Embryonic facial prominence (tissue), 1 donor: ENCODE measurements around the gene MORC4.
"Not testable (repeated sequence)": the region's sequence is repeated elsewhere in the genome, so short reads cannot be mapped to it uniquely, and the experiment has no call there.

Experiments
- DNase-seq: peaks from one replicate; pipeline ENCODE4 v3.0.0-alpha.2; 2016; ENCODE audit errors: extremely low spot score

Gene MORC4

DNA sequence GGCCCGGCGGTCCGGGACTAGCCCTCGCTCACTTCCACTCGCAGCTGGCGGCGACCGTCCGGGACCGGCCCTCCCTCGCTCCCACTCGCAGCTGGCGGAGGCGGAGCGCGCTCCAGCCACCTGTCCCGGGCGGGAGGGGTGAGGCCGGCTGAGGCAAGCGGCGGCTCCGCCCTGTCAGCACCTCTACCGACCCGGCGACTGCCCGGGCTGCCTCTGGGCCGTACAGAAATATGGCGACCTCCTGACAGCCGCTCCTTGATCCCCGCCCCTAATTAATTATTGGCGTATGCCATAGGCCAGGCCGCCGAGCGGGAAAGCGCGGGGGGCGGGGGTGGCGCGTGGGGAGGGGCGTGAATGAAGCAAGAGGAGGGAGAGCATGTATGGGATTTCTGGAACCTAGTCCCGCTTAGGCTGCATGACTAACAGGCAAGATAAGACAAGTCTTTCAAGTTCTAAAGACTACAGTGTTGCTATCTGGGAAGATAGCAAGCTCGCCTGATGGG, at the start of gene MORC4:
Gene MORC4, minus strand, starts transcription at position 200 of the 503 bp plus-strand sequence. CDS start 243 bp downstream, outside the sequence.
- DNase-seq, result peak; percentile 23

DNA sequence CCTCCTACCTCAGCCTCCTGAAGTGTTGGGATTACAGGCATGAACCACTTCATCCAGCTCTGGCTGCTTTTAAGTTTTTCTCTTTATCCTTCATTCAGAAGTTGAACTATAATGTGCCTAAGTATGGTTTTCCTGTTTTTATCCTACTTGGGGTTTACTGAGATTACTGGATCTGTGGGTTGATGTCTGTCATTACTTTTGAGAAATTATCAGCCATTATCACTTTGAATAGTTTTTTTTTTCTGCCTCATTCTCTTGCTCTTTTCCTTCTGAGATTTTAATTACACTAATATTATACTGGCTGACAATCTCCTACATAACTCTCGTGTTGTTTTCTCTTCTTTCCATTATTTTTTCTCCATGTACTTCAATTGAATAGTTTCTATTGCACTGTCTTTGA, 47.6 kb upstream of the MORC4 start:
- no peak for DNase-seq

DNA sequence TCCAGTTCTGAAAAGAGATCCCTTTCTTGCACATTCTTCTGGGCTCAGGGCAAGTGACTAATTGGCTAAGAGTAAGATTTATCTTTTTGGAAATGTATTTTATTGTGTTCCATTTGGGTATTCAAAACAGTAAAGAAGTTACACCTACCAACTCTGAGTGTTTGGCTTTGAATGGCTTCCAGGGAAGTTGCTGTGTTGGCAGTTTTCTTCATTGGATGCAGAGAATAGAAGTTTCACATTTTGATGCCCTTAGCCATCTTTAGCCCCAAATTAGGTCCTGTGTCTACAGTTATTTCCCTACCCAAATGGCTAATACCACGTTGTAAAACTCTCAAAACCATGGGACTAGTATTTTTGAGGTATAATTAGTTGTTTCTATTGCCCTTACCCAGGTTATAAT, 29.7 kb upstream of the MORC4 start:
- DNase-seq, result no peak

DNA sequence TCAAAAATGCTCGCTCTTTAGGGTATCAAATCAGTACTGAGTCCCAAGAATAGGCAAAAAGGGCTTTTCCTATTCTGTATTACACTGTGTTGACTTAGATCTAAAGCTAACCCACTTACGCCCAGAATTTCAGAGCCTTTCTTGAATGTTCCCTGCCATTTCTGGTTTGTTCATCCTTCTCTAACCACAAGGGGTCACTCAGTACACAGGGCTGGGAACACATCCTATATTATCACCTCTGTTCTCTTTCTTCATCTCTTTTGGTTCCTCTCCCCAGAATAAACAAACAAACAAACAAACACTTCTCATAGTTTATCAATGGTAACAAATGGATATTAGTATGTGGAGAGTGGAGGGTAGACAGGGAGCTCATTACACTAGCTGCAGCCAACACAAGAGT, 25.5 kb upstream of the MORC4 start:
- DNase-seq, result no peak

DNA sequence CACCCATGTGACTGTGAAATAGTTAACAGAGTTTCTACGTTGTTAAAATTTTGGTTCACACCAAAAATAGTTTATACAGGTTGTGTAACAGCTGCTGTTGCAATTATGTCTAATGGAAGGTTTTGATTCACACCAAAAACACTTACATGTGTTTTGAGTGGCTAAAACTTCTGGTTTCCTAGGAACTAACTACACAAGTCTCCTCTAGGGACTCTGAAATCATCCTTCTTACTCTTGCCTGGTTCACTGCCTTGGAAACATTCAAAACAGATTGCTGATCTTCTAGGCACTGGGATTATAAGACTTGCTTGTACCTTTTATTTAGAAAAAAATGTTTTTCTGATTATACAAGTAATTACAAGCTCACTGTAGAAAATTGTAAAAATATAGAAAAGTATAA, 14.9 kb upstream of the MORC4 start:
- no peak for DNase-seq

DNA sequence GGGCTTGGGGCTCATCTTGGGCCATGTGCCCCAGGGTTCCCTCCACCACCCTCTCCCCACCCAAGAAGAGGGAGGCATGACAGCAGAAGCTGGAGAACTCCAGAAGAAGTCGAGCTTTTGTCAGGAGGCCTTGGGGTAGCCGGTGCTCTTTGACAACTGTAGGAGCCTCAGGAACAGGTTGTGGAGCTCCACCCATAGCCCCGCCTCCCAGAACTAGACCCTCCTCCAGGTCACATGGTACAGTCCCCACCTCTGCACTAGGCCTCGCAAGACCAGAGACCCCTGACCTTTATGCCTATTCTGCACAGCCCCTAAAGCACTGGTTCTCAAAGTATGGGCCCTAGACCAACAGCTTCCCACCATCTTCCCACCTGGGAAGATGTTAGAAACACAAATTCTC, 8.0 kb upstream of the MORC4 start:
- no peak for DNase-seq

DNA sequence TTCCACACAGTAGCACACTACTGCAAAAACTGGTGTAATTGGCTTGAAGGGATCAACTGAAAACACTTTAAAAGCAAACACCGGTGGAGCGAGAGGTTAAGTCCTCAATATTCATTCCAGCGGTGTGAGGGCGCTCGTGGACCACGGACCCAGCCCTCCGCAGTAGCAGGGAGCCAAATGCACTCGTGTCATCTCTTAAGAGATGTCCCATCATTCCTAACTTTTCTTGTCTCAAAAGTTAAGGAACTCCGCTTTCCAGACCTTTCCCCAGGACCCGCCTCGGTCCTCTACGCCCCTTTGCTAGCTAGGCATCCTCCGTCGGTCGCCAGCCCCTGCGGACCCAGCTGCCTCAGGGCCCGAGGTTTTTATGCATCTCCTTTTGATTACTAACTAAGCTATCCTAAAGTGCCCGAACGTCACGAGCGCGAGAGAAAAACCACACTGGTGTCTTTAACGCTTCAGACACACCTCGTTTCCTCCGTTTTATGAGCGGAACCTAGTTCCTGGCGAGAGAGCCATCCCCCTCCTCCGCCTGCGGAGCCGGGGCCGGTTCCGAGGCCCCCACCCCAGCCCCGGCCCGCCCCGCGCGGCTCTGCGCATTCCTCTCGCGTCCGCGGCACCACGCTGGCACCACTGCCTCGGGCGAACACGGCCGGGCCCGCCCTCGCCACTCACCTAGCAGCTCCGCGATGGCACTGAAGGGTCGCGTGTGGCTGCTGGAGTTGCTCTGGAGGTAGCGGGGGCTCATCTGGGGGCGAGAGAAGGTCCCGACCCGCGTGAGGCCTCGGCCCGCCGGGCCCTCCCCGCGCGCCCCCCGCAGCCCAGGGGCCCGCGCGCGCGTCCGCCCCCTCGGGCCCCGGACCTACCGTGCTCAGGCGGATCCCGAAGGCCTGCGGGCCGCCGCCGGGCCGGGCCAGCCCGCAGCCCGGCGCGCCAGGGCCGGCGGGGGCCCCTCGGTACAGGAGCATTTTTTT, 723 bp downstream of the MORC4 start:
- DNase-seq, result no peak

DNA sequence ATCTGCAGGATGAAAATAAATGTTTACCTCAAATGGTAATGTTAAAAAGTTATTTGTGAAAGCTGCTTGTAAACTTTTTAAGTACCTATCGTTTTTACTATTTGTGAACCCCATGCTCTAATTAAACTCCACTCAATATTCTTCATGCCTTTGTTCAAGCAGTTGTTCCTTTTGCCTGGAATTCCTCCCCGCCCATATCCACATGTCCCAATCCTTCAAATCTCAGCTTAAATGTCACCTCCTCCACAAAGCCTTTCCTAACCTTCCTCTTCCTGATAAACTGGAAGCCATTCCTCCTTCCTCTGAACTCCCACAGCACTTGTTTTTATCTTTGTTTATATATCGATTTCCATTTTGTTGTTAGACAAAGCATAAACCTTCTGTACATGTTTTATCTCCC, 2.4 kb downstream of the MORC4 start:
- no peak for DNase-seq

DNA sequence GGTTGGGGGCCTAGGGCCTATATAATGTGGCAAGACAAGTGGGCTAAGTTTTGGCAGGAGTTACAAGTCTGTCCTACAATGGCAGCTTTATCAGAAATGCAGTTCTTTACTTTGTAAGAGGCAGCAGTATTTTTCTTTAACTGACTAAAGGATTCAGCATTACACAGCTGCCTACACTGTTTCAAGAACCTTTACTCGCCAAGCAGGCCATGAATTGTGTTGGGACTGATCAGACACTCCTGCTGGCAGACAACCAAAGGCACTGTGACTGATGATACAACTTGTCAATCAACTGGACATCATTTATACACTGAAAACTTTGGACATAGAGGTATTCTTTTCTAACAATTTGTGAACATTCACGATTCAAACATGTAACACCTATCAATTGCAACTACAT, 4.3 kb downstream of the MORC4 start:
- no peak for DNase-seq

DNA sequence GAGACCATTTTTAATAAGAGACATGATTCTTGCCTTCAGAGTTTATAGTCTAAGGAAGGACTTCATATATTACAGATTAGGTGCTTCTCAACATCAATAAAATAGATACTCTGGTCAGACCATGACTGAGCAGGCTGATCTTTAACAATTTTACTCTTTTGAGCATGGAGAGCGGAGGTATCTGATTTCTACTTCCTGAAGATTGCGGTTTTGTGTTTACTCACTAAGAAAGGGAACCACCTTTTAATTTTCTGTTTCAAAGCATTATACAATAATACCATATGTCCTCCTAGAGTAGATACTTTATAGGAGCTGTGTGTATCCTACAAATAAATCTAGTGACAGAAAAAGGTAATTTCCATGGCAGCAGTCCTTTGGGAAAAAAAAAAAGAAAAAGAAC, 12.5 kb downstream of the MORC4 start:
- DNase-seq, result no peak

DNA sequence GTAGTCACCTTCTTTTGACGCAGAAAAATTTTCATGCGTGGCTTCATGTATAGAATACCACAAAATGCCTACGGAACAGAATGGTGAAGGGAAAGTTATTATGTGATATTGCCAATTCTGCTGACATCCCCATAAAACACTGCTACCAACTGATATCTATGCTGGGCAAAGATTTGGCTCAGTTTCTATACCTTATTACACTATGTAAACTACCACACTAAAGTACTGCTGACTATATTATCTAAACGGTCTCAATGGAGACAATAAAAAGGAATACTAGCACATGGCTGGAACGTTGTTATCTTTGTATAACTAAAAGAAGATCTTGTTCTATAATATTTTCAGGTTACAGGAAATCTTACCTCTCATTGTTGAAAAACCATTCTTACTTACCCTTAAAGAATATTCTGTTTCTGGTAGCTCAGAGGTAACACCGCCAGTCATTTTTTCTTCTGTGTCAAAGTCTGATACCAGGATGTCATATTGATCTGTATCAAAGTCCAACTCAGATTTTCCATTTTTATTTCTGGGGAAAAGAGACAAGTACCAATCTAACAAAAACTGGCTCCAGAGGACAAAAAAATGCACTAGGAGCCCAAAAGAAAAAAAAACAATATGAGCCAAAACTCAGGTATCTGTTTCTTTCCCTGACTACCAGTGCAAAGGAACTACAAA, 18.9 kb downstream of the MORC4 start:
- DNase-seq, result no peak

DNA sequence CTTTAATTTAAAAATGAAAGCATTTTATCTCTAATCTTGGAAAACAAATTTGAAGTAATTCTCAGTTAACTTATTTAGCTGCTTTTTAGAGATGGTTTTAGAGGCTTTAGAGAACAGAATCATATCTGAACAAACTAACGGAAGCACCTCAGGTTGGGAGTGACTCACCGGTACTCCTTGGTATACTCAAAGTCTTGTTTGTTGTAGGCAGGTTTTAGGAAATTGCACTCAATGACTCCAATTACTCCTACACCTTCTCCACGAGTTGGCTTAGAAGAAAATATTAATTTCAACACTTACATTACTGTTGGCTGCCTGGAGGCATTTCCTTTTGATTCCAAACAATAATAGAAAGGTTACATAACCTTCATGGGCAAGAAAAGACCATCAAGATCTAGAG, 23.6 kb downstream of the MORC4 start:
- no peak for DNase-seq

DNA sequence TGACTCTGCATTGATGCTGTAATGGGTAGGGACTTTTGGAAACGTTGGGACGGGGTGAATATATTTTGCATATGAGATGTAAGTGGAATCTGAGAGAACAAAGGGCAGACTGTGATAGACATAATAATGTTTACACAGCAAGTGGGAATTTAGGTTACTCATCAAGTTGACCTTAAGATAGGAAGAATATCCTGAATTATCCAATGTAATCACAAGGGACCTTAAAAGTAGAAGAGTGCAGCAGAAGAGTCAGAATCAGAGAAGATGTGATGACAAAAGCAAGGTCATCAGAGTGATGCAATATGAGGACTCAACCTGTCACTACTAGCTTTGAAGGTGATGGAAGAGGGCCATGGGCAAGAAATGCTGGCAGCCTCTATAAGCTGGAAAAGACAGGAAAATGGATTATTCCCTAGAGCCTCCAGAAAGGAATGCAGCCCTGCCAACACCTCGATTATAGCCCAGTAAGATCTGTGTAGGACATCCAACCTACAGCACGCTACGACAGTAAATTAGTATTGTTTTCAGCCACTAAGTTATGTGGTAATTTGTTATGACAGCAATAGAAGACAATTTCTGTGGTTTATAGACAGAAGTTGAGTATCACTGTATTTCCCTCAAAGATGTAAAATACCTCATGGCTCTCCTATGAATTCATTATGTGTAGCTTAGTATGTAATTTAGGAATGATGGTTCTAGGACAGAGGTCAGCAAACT, 26.4 kb downstream of the MORC4 start:
- DNase-seq, result no peak

DNA sequence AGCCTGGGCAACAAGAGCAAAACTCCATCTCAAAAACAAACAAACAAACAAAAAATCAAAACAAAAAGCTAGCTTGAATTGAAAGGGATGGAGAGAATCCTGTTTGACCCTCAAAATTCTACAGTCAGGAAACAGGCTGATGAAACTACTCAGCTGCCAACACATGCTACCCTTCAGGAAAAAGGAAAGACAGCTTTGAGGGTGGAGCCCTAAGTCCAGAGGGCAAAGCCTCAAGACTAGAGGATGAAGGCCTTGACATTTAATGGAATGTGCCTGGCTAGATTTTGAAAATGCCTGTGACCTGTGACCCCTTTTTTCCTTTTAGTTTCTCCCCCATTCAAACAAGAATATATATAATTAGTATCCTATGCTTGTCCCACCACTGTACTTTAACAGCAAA, 27.1 kb downstream of the MORC4 start:
- no peak for DNase-seq

DNA sequence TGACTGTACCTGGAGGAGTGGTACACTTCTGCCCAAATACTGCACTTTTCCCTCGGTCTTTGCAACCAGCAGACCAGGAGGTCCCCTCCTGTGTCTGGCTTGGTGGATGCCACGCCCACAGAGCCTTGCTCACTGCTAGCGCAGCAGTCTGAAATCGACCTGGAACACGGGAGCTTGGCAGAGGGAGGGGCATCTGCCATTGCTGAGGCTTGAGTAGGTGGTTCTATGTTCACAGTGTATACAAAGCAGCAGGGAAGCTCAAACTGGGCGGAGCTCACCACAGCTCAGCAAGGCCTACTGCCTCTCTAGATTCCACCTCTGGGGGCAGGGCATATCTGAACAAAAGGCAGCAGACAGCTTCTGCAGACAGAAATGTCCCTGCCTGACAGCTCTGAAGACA, 33.5 kb downstream of the MORC4 start:
- not testable (repeated sequence) for DNase-seq

DNA sequence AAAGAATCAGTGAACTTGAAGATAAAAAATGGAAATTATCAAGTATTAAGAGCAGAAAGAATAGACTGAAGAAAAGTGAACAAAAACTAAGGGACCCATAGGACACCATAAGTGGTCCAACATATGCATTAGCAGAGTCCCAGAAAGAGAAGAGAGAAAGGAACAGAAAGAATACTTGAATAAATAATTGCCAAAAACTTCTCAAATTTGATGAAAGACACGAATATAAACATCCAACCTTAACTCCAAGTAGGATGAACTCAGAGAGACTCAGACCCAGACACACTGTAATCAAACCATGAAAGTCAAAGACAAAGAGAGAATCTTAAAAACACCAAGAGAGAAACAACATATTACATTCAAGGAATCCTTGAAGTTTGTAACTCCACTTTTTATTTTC, 35.7 kb downstream of the MORC4 start:
- no peak for DNase-seq

DNA sequence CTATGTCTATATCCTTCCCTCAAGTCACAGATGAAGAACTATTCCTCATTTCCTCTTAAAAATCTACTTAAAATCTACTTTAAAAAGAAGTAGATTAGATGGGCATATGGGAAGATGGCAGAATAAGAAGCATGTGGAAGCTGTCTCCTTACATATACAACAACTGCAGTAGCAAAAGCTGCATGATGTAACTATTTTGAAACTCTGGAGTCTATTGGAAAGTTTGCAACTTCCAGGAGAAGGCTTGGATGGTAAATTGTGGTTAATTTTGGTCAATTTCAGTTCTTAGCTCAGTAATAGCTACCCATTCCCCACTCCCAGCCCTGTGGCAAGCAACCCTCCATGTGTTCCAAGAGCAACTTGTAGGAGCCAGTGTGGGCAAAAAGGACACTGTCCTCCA, 36.9 kb downstream of the MORC4 start:
- no peak for DNase-seq

DNA sequence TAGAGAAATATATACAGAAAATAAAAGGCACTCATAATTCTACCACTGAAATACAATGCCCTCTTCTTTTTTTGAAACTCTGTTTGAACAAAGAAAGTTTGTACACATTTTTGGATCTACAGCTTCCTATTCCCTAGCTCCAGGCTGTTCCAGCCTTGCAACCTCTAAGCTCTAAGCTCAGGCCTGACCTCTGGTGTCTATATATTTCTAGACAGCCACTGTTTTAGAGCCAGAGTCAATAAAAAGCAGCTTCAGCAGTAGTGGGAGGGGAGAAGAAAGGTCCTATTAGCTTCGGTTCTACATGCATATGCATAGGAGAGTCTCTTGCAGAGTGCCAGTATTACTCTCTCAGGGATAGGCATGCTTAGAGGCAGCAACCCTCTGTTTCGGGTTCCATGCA, 40.1 kb downstream of the MORC4 start:
- DNase-seq, result no peak

DNA sequence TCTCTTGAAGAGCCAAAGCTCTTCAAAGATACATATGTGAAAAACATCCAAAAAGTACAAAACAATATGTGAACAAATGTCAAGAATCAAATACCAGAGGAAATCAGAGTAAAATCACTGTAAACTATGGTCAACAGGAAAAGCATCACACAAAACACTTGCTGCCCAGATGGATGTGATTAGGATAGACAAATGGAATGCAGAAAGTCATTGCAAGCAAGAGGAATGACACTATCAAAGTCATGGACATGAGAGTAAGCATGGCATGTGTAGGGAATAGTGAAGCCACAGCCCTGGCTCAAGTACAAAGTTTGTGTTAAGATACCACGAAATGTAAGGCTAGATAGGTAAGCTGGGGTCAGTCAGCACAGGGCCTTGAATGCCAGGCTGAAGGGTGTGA, 42.2 kb downstream of the MORC4 start:
- DNase-seq, result no peak

DNA sequence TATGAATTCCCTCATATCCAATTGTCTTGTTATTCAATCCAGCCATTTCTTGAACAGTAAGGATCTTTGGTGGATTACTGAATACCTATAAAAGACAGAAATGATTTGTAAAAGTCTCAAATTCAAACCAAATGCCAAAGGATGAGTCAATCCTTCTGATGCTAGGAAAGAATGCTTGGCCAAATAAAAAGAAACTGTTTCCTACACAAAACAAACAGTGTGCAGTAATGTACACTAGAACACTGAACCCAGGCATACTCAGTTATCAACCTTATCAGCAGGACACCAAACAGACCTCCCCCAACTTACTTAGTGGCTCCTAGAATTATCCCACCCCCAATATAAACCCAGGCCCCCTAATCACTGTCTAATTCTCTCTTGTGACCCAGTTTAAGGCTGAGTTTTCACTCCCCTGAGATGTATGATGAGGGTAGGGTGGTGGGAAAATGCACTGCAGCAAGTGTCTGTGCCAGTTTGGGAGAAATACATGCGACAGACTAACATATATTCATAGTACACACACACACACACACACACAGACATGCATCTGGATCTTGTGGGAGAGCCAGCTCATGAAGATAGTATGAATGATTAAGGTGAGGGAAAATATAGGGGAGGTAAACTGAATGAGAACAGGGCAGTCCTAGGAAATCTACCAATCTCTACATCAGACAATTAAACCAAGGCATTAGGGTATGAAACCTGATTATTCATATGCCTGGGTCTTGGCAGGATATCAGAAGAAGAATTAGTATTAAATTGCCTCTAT, 44.8 kb downstream of the MORC4 start:
- no peak for DNase-seq

DNA sequence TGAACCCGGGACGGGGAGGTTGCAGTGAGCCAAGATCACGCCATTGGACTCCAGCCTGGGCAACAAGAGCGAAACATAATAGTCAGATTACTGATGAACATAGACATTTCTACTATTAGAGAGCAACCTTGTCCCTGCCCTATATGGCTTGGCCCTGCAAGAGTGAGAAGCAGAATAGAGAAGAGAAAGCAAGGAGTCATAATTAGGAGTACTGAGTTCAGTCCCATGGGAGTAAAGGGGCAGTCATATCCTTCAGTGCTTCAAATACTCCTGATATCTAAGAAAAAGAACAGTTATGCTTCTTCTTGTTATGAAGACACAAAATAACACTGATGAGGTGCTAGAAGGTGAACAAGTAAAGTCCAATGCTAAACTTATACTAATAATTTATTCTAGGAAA, 46.0 kb downstream of the MORC4 start:
- DNase-seq, result no peak

DNA sequence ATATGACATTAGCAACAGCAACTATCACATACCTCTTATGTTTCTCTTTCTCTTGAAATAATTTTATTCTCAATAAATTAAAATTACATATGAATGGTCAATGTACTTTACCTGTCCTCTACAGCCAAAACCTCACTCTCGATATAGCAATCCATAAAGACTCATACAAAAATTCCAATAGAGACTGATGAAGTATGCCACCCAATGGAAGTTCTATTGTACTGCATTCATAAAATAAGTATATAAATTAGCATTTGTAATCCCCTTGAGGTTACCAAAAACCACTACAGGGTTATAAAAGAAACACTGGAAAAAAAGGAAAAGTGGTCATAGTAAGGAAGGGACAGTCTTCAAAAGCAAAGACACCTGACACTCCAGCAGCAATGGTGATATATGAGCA, 47.0 kb downstream of the MORC4 start:
- DNase-seq, result no peak
